Renal cortical epithelial cell (primary cell): Measurements from ENCODE around the gene HACD1. TPM values are rescaled to one million over a fixed set of nuclear protein-coding genes. Genes with fewer than 3 reads are reported as not detected.

Source experiments
- DNase-seq: peaks from one replicate; pipeline ENCODE4 v3.0.0-alpha.2; 2011; ENCODE audit warnings: low read depth
- total RNA-seq: library from RNA; depleted of rRNA; stranded (reverse); fragments of >200 nt; gene quantifications from 2 replicates; pipeline ENCODE4 v1.2.3, GENCODE V29; 2014

The HACD1 gene
- total RNA-seq, 1 donor from 2014 or later: 24.5 TPM

DNA sequence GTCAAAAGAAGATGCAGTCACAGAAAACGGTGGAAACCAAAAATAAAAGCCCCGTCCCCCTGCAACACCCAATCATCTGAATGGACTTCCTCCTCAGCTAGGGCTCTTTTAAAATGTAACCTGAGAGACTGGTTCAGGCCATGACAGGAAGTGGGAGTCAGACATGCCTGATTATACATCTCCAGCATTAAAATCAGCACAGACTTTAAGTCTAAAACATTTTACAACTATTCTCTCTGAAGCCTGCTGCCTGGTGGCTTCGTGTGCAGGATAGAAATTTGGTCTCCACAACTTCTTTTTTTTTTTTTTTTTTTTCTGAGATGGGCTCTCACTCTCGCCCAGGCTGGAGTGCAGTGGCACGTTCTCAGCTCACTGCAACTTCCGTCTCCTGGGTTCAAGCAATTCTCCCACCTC is 30.3 kb downstream of the HACD1 start:
- peak; percentile 36 for DNase-seq

GRCh38 chr10:17585016-17585415 is 32.2 kb downstream of the HACD1 start:
- DNase-seq: no peak

DNA sequence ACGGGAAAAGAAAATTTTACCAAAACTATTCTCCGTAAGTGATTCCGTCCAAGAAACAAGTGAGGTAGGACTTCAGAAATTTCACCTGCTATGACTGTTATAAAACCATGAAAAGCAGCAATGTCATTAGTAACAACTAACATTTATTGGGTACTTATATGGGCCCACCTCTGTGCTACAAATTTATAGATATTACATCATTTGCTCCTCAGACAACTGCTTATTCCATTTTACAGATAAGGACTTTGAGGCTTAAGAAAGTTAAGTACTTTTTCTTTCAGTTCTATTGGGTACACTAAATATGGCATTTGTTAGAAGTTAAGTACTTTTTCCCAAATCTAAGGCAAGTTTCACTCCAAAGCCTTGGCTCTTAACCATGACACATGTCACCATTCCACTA is 36.3 kb downstream of the HACD1 start:
- no peak for DNase-seq

- no peak for DNase-seq
These were observed 38.6 kb downstream of the HACD1 start for GRCh38 chr10:17578603-17579002.

GRCh38 chr10:17576768-17577167 is 40.4 kb downstream of the HACD1 start:
- no peak for DNase-seq

- DNase-seq: no peak
These were observed 52.3 kb downstream of the HACD1 start for GRCh38 chr10:17564911-17565310.

DNA sequence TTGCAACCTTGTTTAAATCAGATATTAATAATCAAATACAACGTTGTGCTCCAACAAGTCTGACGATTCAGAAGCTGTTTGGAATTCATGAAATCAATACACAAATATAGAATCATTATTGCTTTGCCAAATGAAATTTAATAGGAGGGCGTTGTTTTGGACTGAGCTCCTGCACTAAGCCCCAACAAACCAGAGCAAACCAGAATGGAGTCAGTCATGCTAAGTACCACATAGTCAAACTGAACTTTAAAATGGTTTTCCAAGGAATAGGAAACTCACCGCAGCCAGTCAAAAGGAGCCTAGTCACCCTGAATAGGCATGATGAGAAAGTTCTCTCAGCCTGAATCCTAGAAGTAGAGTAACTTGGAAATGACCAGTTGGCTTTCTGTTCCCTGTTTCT is 53.7 kb downstream of the HACD1 start:
- DNase-seq: no peak

DNA sequence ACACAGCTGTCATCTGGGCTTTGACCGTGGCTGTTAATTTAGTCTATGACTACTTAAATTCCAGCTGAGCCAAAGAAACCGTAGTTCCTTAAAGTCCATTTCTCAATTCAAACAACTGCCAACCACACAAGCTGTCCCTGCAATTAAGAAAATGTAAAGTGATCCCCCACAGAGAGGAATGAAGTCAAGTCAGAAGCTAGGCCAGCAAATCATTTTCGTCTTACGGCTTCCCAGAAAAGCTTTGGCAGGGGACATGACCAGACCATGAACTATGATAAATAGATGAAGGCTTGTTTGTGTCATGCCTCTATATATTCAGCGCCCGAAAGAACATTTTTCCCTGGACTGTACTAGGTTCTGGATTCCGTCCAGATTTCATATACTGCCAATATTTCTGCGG is 54.6 kb downstream of the HACD1 start:
- peak; percentile 27 for DNase-seq

- DNase-seq: no peak
These were observed 56.1 kb downstream of the HACD1 start for GRCh38 chr10:17561111-17561510.

DNA sequence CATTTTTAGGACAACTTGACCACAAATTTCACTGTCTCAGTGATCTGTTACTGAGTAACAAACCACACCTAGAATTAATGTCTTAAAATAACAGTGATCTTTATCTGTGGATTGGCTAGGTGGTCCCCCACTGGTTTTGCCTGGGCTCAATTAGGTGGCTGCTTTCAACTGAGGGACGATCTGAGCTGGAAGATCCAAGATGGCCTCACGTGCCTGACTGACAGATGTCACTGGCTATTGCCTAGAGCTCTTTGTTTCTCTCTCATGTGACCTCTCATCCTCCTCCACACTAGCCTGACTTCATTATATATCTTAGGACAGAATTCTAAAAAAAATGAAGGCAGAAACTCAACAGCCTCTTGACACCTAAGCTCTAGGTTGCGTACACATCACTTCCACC is 59.7 kb downstream of the HACD1 start:
- no peak for DNase-seq

DNA sequence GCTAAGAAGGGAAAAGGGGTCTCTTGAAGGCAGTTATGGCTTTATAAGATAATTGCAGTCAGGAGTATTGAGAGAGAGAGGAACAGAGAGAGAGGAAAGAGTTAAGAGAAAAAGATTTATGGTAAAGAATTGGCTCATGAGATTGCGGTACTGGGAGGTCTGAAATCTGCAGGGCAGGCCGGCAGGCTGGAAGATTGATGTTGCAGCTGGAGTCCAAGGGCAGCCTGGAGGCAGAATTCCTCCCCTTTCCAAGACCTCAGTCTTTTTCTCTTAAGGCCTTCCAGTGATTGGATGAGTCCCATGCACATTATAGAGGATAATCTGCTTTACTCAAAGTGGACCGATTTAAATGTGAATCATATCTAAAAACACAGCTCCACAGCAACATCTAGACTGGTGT is 68.4 kb downstream of the HACD1 start:
- DNase-seq: no peak

GRCh38 chr10:17548162-17548561 is 69.0 kb downstream of the HACD1 start:
- no peak for DNase-seq

DNA sequence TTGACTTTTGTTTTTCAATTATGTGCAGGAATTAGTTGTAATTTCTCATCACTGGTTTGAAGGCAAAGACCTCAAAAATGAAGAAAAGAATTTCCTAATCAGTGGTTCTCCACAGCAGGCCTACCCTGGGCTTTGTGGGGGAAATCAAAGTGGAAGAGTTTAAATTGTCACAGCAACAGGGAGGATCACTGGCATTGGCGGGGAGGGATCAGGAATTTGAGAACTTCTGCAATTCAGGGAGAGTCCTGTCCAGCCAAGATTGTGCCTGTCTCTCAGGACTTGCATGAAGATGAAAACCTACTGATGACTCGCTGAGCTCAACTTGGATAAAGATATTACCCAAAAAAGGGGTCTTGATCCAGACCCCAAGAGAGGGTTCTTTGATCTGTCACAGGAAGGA is 70.1 kb downstream of the HACD1 start:
- DNase-seq: no peak

GRCh38 chr10:17544465-17544864 is 72.7 kb downstream of the HACD1 start:
- DNase-seq: no peak

Other genes starting within 250 kb of the HACD1 start
- gene ST8SIA6, start 162.8 kb downstream of the HACD1 start, total RNA-seq: 0.17 and 0.20 TPM in 2 replicates
- gene STAM, start 26.8 kb upstream of the HACD1 start, total RNA-seq: 15.6 and 37.9 TPM in 2 replicates
- gene TMEM236, start 134.8 kb upstream of the HACD1 start, total RNA-seq: 0.10 TPM in 1 of 2 replicates, not detected in the other
- gene MRC1, start 192.0 kb upstream of the HACD1 start, total RNA-seq: 0.10 and 0.17 TPM in 2 replicates